Midbrain (tissue), 1 donor: ENCODE measurements around the gene SUDS3.

Experiments used
- DNase-seq: peaks from one replicate; lab custom pipeline; 2025; lab: John Stamatoyannopoulos, UW

Gene SUDS3

GRCh38 chr12:118455327-118455726, 79.0 kb downstream of the SUDS3 start:
- DNase-seq, result no peak

GRCh38 chr12:118456741-118457140, 80.4 kb downstream of the SUDS3 start:
- DNase-seq, result no peak

GRCh38 chr12:118459110-118459509, 82.8 kb downstream of the SUDS3 start:
- DNase-seq, result no peak

GRCh38 chr12:118463677-118464076, 87.3 kb downstream of the SUDS3 start:
- no peak for DNase-seq

DNA sequence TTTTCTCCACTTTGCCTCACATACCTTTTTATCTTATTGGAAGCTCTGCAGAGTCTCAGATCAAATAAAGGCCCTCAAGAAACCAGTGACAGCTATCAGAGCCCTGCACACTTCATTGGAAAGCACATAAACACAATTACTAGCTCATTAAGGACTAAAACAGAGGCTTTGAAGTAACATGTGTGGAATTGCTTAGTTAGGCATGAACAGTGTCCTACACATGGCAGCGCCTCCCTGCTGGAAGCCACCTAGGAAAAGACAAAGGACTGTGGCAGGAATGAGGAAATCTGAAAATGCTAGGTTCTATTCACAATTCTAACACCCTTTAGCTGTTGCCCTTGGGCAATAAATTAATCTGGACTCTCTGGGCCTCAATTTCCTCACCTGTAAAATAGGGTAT, 89.4 kb downstream of the SUDS3 start:
- no peak for DNase-seq
